B cell (primary cell): ENCODE results near the gene ESR2. TPM values are rescaled to one million over a fixed set of nuclear protein-coding genes. Genes with fewer than 3 reads are reported as not detected.

Source experiments
- ATAC-seq: fragments of 200-7000 bp; cut with Tn5 transposase; one replicate; pipeline ENCODE4 v1.10.0; 2021; ENCODE audit warnings: low read depth, mild to moderate bottlenecking, moderate number of reproducible peaks, moderate library complexity
- CTCF ChIA-PET: fragments of 350-600 bp; sonication (Branson Sonifier 250); formaldehyde crosslinking; loops from one replicate; lab custom pipeline; 2021; ENCODE audit warnings: antibody characterized with exemption, inconsistent platforms; lab: Charles Lee
- POLR2A ChIA-PET: fragments of 350-600 bp; sonication (Branson Sonifier 250); formaldehyde crosslinking; loops from one replicate; lab custom pipeline; 2021; ENCODE audit warnings: antibody characterized with exemption; lab: Charles Lee
- DNase-seq: peaks from one replicate; pipeline ENCODE4 v3.0.0; 2013
- H2AFZ ChIP-seq: 2 replicates; pipeline ENCODE4 v1.6.1; 2012; ENCODE audit warnings: mild to moderate bottlenecking, low read depth, low read length; ENCODE audit not compliant: insufficient read depth, poor library complexity, severe bottlenecking
- H3K27ac ChIP-seq, 2 donors: 1 replicate in 1 of 2; 2 replicates in 1 of 2; pipeline ENCODE4 v1.5.1; 2012 to 2013; ENCODE audit warnings: low read length in 2 of 2, mild to moderate bottlenecking in 2 of 2, moderate library complexity in 1 of 2
- H3K27me3 ChIP-seq, 4 experiments: fragments of 200-600 bp in 1 of 4; sonication (generic) in 1 of 4; replicated peaks in 1 of 4; 1 replicate in 2 of 4; 2 replicates in 2 of 4; pipeline versions ENCODE4 v1.6.1 to v1.7.0; 2013 to 2016; ENCODE audit warnings: low read length in 3 of 4, mild to moderate bottlenecking in 2 of 4, mixed read lengths in 1 of 4, moderate library complexity in 1 of 4; ENCODE audit not compliant: insufficient read depth in 4 of 4, control insufficient read depth in 3 of 4; ENCODE audit errors: control extremely low read depth in 1 of 4
- H3K36me3 ChIP-seq, 2 experiments: replicated peaks in 1 of 2; 1 replicate in 1 of 2; 2 replicates in 1 of 2; pipeline versions ENCODE4 v1.6.1 to v1.7.1; 2013; ENCODE audit warnings: low read length in 1 of 2; ENCODE audit not compliant: insufficient read depth in 2 of 2, control insufficient read depth in 1 of 2; ENCODE audit errors: control extremely low read depth in 1 of 2, extremely low read depth in 1 of 2
- H3K4me1 ChIP-seq, 2 donors: fragments of 200-600 bp in 1 of 2; sonication (generic) in 1 of 2; 1 replicate in 1 of 2; 2 replicates in 1 of 2; pipeline versions ENCODE4 v1.5.1 to v1.6.1; 2013 to 2017; ENCODE audit warnings: low read length in 2 of 2; ENCODE audit not compliant: control insufficient read depth in 2 of 2, insufficient read depth in 2 of 2
- H3K4me2 ChIP-seq: replicated peaks from 2 replicates; pipeline ENCODE3; 2012; ENCODE audit warnings: mild to moderate bottlenecking, low read depth, low read length; ENCODE audit not compliant: poor library complexity, severe bottlenecking
- H3K4me3 ChIP-seq, 5 experiments: fragments of 200-600 bp in 1 of 5; sonication (generic) in 1 of 5; 1 replicate in 3 of 5; 2 replicates in 2 of 5; pipeline versions ENCODE4 v1.5.1 to v1.7.0; 2011 to 2016; ENCODE audit warnings: low read length in 4 of 5, mild to moderate bottlenecking in 4 of 5, low read depth in 2 of 5, control low read depth in 1 of 5, moderate library complexity in 1 of 5; ENCODE audit not compliant: insufficient read depth in 1 of 5; ENCODE audit errors: control extremely low read depth in 1 of 5, extremely low read depth in 1 of 5
- H3K79me2 ChIP-seq: fragments of 200-600 bp; sonication (generic); one replicate; pipeline ENCODE4 v1.6.0; 2016; ENCODE audit warnings: low read length; ENCODE audit not compliant: control insufficient read depth, insufficient read depth
- H3K9ac ChIP-seq: fragments of 200-600 bp; sonication (generic); 2 replicates; pipeline ENCODE4 v1.6.1; 2017; ENCODE audit warnings: mild to moderate bottlenecking, low read length, moderate library complexity
- H3K9me3 ChIP-seq, 3 donors: one replicate each; pipeline versions ENCODE4 v1.6.1 to v1.7.1; 2013; ENCODE audit warnings: low read length in 2 of 3; ENCODE audit not compliant: control insufficient read depth in 2 of 3, insufficient read depth in 1 of 3; ENCODE audit errors: control extremely low read depth in 1 of 3
- H4K20me1 ChIP-seq: 2 replicates; pipeline ENCODE4 v1.6.0; 2012; ENCODE audit warnings: mild to moderate bottlenecking, low read length; ENCODE audit not compliant: insufficient read depth, control insufficient read depth, poor library complexity, severe bottlenecking
- H3K27ac Mint-ChIP-seq: one replicate; pipeline ENCODE4 v1.8.0; 2021; ENCODE audit warnings: mixed read lengths
- H3K27me3 Mint-ChIP-seq: one replicate; pipeline ENCODE4 v1.8.0; 2021; ENCODE audit warnings: mixed read lengths
- H3K4me1 Mint-ChIP-seq: one replicate; pipeline ENCODE4 v1.8.0; 2021; ENCODE audit warnings: mixed read lengths
- H3K4me3 Mint-ChIP-seq: one replicate; pipeline ENCODE4 v1.8.0; 2021; ENCODE audit warnings: mixed read lengths
- H3K9me3 Mint-ChIP-seq: one replicate; pipeline ENCODE4 v1.8.0; 2022; ENCODE audit warnings: mixed read lengths; ENCODE audit not compliant: insufficient read depth
- CTCF ChIP-seq: fragments of 200-600 bp; IDR thresholded peaks from one replicate; pipeline ENCODE4 v1.8.0; 2022; ENCODE audit warnings: antibody characterized with exemption, mild to moderate bottlenecking
- EZH2 ChIP-seq: IDR thresholded peaks from 2 replicates; pipeline ENCODE4 v1.6.1; 2012; ENCODE audit warnings: borderline replicate concordance, low read depth, mild to moderate bottlenecking, moderate library complexity, low read length; ENCODE audit not compliant: insufficient read depth, poor library complexity, severe bottlenecking
- WGBS: methylation state at CpG from one replicate; pipeline ENCODE4 v1.1.5; 2013; ENCODE audit warnings: missing lambda C conversion rate; ENCODE audit not compliant: insufficient coverage; 5-methylcytosine and 5-hydroxymethylcytosine counted together
- intact Hi-C: fragments of 100-400 bp; cut with micrococcal nuclease; formaldehyde crosslinking; loops from one replicate; pipeline ENCODE4 v1.10.0; 2022
- polyA plus RNA-seq: library from polyadenylated mRNA; depleted of rRNA; stranded (reverse); fragments of >200 nt; gene quantifications from 2 replicates; pipeline ENCODE4 v1.2.3, GENCODE V29; 2012
- total RNA-seq, 2 donors: library from RNA; stranded (reverse); fragments of 120-200 nt in 1 of 2; gene quantifications; 1 replicate in 1 of 2; 2 replicates in 1 of 2; pipeline versions ENCODE4 v1.2.3 to v1.2.4, GENCODE V29; 2013 to 2022

Gene ESR2
- total and polyA plus RNA-seq, 2 donors (not counting 1 experiment from before 2014, with no cell fraction given) = 5.4 to 87.8 TPM

- Histone ChIP-seq H4K20me1 (no peaks in the 10 kb centered on the region), H2AFZ (peak overlapping the region; percentile 49), H3K4me2 (peak overlapping the region; percentile 57), H3K4me1 (peaks cover 57 to 61% of the 10 kb centered on the region in 2 donors), H3K9ac (no peak overlapping the region), H3K27me3 (no peaks in the 10 kb centered on the region), H3K4me3 (no peak overlapping the region), H3K27ac (no peak overlapping the region), H3K36me3 (peaks cover 1 to 38% of the 10 kb centered on the region in 2 experiments), H3K79me2 (no peaks in the 10 kb centered on the region), H3K9me3 (no peaks in the 10 kb centered on the region)
- peak overlapping the region; percentile 75 for H3K4me3 Mint-ChIP-seq
- no peak for TF ChIP-seq EZH2
- TF ChIP-seq CTCF = no peak
- ATAC-seq (no peak), DNase-seq (peak; percentile 48)
- no peaks in the 10 kb centered on the region for H3K9me3 Mint-ChIP-seq
- H3K27me3 Mint-ChIP-seq = no peaks in the 10 kb centered on the region
- ChIA-PET CTCF (interaction anchor here (1.0 to 3.1 kb wide), 2 partner anchors 11 to 73 kb away, joined by 7 to 13 read pairs; partner anchors contain the start of gene ESR2), POLR2A (interaction anchor here (2.9 kb wide), 1 partner anchor 14 kb away, joined by 10 read pairs; no protein-coding TSS in a partner anchor)
- 38% methylated on average over 13 of the region's 14 CpGs for WGBS
- H3K27ac Mint-ChIP-seq = peak overlapping the region; percentile 33
- intact Hi-C loops = no loop called here
- H3K4me1 Mint-ChIP-seq = peaks cover 56% of the 10 kb centered on the region
Measured at GRCh38 chr14:64221391-64222003, 72.7 kb downstream of the ESR2 start.

- Mint-ChIP-seq H3K27ac (peak overlapping the region; percentile 59), H3K9me3 (no peaks in the 10 kb centered on the region), H3K4me3 (peak overlapping the region; percentile 44), H3K4me1 (peaks cover 64% of the 10 kb centered on the region), H3K27me3 (no peaks in the 10 kb centered on the region)
- H2AFZ ChIP-seq = peak overlapping the region; percentile 29
- ATAC-seq (peak; percentile 12), DNase-seq (peak; percentile 39)
- peaks cover 1 to 45% of the 10 kb centered on the region in 2 experiments for H3K36me3 ChIP-seq
- POLR2A ChIA-PET = interaction anchor here (1.2 to 2.9 kb wide), 2 partner anchors 15 to 73 kb away, joined by 3 to 10 read pairs; partner anchors contain the start of gene ESR2
- H3K27ac ChIP-seq = peak overlapping the region in 1 of 2 donors; percentile 24
- peak overlapping the region; percentile 57 for H3K4me2 ChIP-seq
- H3K79me2 ChIP-seq = no peaks in the 10 kb centered on the region
- no peak overlapping the region for H3K9ac ChIP-seq
- no peak overlapping the region for H3K4me3 ChIP-seq
- WGBS = 5% methylated on average over 14 of the region's 14 CpGs
- CTCF ChIA-PET = interaction anchor here (1.6 to 4.7 kb wide), 3 partner anchors 15 to 83 kb away, joined by 4 to 24 read pairs (median 8); partner anchors contain the start of gene ESR2
- H3K9me3 ChIP-seq = no peaks in the 10 kb centered on the region
- H3K27me3 ChIP-seq = no peaks in the 10 kb centered on the region
- intact Hi-C loops = no loop called here
- peaks cover 57 to 61% of the 10 kb centered on the region in 2 donors for H3K4me1 ChIP-seq
- TF ChIP-seq EZH2 = no peak
- no peak for TF ChIP-seq CTCF
- H4K20me1 ChIP-seq = no peaks in the 10 kb centered on the region
Measured at GRCh38 chr14:64220466-64220865, 73.7 kb downstream of the ESR2 start.
